Stimulated activated CD4-positive, alpha-beta T cell treated with anti-CD3 and anti-CD28 coated beads, Interleukin-12 subunit alpha, Interleukin-12 subunit beta, amount 100 ng/mL, for 24 hours (primary cell): ENCODE results near the gene THAP12.
"Not testable (repeated sequence)": the region's sequence is repeated elsewhere in the genome, so short reads cannot be mapped to it uniquely, and the experiment has no call there.

Experiments used
- DNase-seq, 2 experiments: peaks; one replicate each; pipeline ENCODE4 v3.0.0-alpha.2; 2020; ENCODE audit warnings: low read depth in 2 of 2

Gene THAP12

GRCh38 chr11:76327756-76328388 is 53.1 kb downstream of the THAP12 start:
- no peak for DNase-seq

- DNase-seq = no peak
These were observed 53.7 kb downstream of the THAP12 start for GRCh38 chr11:76327202-76327601.

GRCh38 chr11:76325185-76325584 is 55.7 kb downstream of the THAP12 start:
- no peak for DNase-seq

- no peak for DNase-seq
These were observed 57.1 kb downstream of the THAP12 start for GRCh38 chr11:76323804-76324203.

GRCh38 chr11:76323375-76323774 is 57.6 kb downstream of the THAP12 start:
- DNase-seq = not testable (repeated sequence)

- DNase-seq = no peak
These were observed 58.0 kb downstream of the THAP12 start for GRCh38 chr11:76322942-76323341.

- no peak for DNase-seq
These were observed 58.4 kb downstream of the THAP12 start for GRCh38 chr11:76322540-76322939.

GRCh38 chr11:76321820-76322524 is 59.0 kb downstream of the THAP12 start:
- DNase-seq = no peak

- DNase-seq = no peak
These were observed 59.6 kb downstream of the THAP12 start for GRCh38 chr11:76321340-76321739.

GRCh38 chr11:76320929-76321328 is 60.0 kb downstream of the THAP12 start:
- DNase-seq = no peak

GRCh38 chr11:76319798-76320197 is 61.1 kb downstream of the THAP12 start:
- DNase-seq = not testable (repeated sequence)

- DNase-seq = peak; percentile 66 to 80
These were observed 62.1 kb downstream of the THAP12 start for GRCh38 chr11:76318744-76319384.

- DNase-seq = no peak
These were observed 63.6 kb downstream of the THAP12 start for GRCh38 chr11:76317296-76317695.

GRCh38 chr11:76316726-76317125 is 64.2 kb downstream of the THAP12 start:
- DNase-seq = no peak

GRCh38 chr11:76315182-76315853 is 65.6 kb downstream of the THAP12 start:
- DNase-seq = no peak

- DNase-seq = no peak
These were observed 66.2 kb downstream of the THAP12 start for GRCh38 chr11:76314741-76315090.

- DNase-seq = no peak
These were observed 66.8 kb downstream of the THAP12 start for GRCh38 chr11:76313913-76314740.

GRCh38 chr11:76313271-76313670 is 67.7 kb downstream of the THAP12 start:
- no peak for DNase-seq

- DNase-seq = no peak
These were observed 69.9 kb downstream of the THAP12 start for GRCh38 chr11:76310832-76311595.

GRCh38 chr11:76307978-76308747 is 72.8 kb downstream of the THAP12 start:
- DNase-seq = no peak
